Activated T-cell treated with anti-CD3 and anti-CD28 coated beads, Interleukin-2, amount 50 U/mL, for 4 hours (primary cell): ENCODE measurements around the gene CXorf51A. TPM values are rescaled to one million over a fixed set of nuclear protein-coding genes. Genes with fewer than 3 reads are reported as not detected.
"Not testable (repeated sequence)": the region's sequence is repeated elsewhere in the genome, so short reads cannot be mapped to it uniquely, and the experiment has no call there.

Source experiments
- ATAC-seq, 2 donors: fragments of 200-7000 bp; cut with Tn5 transposase; one replicate each; pipeline ENCODE4 v1.10.0; 2021
- DNase-seq: peaks from one replicate; pipeline ENCODE4 v3.0.0-alpha.2; 2020
- H3K27me3 Mint-ChIP-seq: one replicate; pipeline ENCODE4 v1.8.0; 2021; ENCODE audit warnings: low read depth, mixed read lengths
- H3K36me3 Mint-ChIP-seq: one replicate; pipeline ENCODE4 v1.8.0; 2022; ENCODE audit warnings: mixed read lengths; ENCODE audit not compliant: insufficient read depth
- H3K4me1 Mint-ChIP-seq: one replicate; pipeline ENCODE4 v1.8.0; 2021; ENCODE audit warnings: low read depth, mixed read lengths
- H3K4me3 Mint-ChIP-seq: one replicate; pipeline ENCODE4 v1.8.0; 2021; ENCODE audit warnings: mild to moderate bottlenecking, moderate library complexity, mixed read lengths
- H3K9me3 Mint-ChIP-seq: one replicate; pipeline ENCODE4 v1.8.0; 2021; ENCODE audit warnings: mixed read lengths
- total RNA-seq, 3 donors: library from RNA; stranded (reverse); gene quantifications; one replicate each; pipeline ENCODE4 v1.2.1, GENCODE V29; 2021

CXorf51A gene
- not detected for total RNA-seq

DNA sequence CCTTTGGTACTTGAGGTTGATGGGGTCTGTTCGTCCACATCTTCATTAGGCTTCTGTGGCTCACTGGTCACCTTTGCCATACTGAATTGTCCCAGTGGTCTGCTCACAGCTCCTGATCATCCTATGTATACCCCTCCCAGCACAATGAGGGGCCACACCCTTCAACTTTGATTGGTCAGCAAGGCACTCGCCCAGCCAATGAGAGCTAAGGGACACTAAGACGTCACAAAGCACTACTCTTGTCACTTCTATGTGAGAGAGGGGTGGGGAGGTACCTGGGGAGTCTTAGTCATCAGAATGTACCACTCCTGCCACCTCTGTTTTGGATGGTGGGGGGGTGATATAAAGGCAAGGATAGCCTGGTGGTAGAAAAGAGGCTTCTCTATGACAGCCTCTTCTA is at the start of gene CXorf51A:
TSS of gene CXorf51A (minus strand) at position 101 of the 400 bp plus-strand sequence. CDS start at position 80, 21 bp downstream.
- not testable (repeated sequence) for DNase-seq, ATAC-seq, H3K27me3 Mint-ChIP-seq, H3K4me1 Mint-ChIP-seq, H3K36me3 Mint-ChIP-seq, H3K4me3 Mint-ChIP-seq, H3K9me3 Mint-ChIP-seq

GRCh38 chrX:146863566-146863965 is 49.0 kb upstream of the CXorf51A start:
- Mint-ChIP-seq H3K4me3 (no peak overlapping the region), H3K9me3 (peaks cover 3% of the 10 kb centered on the region), H3K36me3 (no peaks in the 10 kb centered on the region), H3K27me3 (no peaks in the 10 kb centered on the region), H3K4me1 (no peaks in the 10 kb centered on the region)
- no peak for DNase-seq
- no peak for ATAC-seq

- Mint-ChIP-seq H3K27me3 (no peaks in the 10 kb centered on the region), H3K36me3 (no peaks in the 10 kb centered on the region), H3K9me3 (peaks cover 5% of the 10 kb centered on the region), H3K4me3 (no peak overlapping the region), H3K4me1 (no peaks in the 10 kb centered on the region)
- no peak for DNase-seq
- no peak for ATAC-seq
Observed at GRCh38 chrX:146854281-146854680, 39.7 kb upstream of the CXorf51A start.

DNA sequence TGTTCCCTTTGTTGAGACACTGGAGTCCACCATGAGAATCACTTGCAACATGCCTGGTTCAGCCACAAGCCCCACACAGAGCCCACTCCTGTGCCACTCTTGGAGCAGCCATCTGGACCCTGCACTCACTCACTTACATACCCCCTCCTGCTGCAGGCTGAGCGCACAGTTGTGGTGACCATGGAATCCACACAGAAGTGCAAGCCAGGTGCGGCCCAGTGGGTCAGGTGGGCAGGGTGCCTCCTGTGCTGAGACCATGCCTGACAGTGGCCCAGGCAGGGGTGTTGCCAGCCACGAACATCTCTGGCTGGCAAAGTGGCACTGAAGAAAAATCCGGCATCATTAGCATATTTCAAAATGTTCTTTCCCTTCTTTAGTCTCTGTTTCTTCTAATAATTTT is 17.4 kb upstream of the CXorf51A start:
- H3K27me3 Mint-ChIP-seq: no peaks in the 10 kb centered on the region
- ATAC-seq (no peak), DNase-seq (no peak)
- no peaks in the 10 kb centered on the region for H3K9me3 Mint-ChIP-seq
- H3K4me1 Mint-ChIP-seq: no peaks in the 10 kb centered on the region
- no peaks in the 10 kb centered on the region for H3K36me3 Mint-ChIP-seq
- no peak overlapping the region for H3K4me3 Mint-ChIP-seq

GRCh38 chrX:146809471-146809870 is 5.1 kb downstream of the CXorf51A start, which contains the start of gene CXorf51B:
Gene CXorf51B, plus strand, starts transcription at chrX:146809771. Its CDS starts 21 bp downstream, at chrX:146809792.
- not testable (repeated sequence) for H3K27me3 Mint-ChIP-seq, ATAC-seq, H3K4me1 Mint-ChIP-seq, DNase-seq, H3K9me3 Mint-ChIP-seq, H3K36me3 Mint-ChIP-seq, H3K4me3 Mint-ChIP-seq

Other genes starting within 250 kb of the CXorf51A start
- gene CXorf51B, start 5.0 kb downstream of the CXorf51A start, total RNA-seq: not detected